ENCODE measurements around the gene ABCG1. TPM values are rescaled to one million over a fixed set of nuclear protein-coding genes. Genes with fewer than 3 reads are reported as not detected.

The ABCG1 gene
- total RNA-seq, 1 donor from 2014 or later: 138 TPM

GRCh38 chr21:42254651-42255601 lies 36.0 kb downstream of the ABCG1 start:
- Histone ChIP-seq H3K27me3 (ENCODE audit: control insufficient read depth, insufficient read depth, low read length) (no peaks in the 10 kb centered on the region), H3K36me3 (ENCODE audit: control insufficient read depth, insufficient read depth, low read length) (no peaks in the 10 kb centered on the region), H3K4me3 (ENCODE audit: low read depth, low read length) (no peak overlapping the region)
- DNase-seq (ENCODE audit: low read depth): no peak
- no peak for TF ChIP-seq CTCF (IDR thresholded peaks at IDR 0.05; ENCODE audit: insufficient read depth, low read length, severe bottlenecking)
- FAIRE-seq: peak; percentile 86

- DNase-seq (ENCODE audit: low read depth) (no peak), FAIRE-seq (no peak)
- H3K27me3 ChIP-seq (ENCODE audit: control insufficient read depth, insufficient read depth, low read length): no peaks in the 10 kb centered on the region
- H3K4me3 ChIP-seq (ENCODE audit: low read depth, low read length): no peak overlapping the region
- TF ChIP-seq CTCF (IDR thresholded peaks at IDR 0.05; ENCODE audit: insufficient read depth, low read length, severe bottlenecking): no peak
- no peaks in the 10 kb centered on the region for H3K36me3 ChIP-seq (ENCODE audit: control insufficient read depth, insufficient read depth, low read length)
Measured at GRCh38 chr21:42255825-42256224, 36.9 kb downstream of the ABCG1 start.

GRCh38 chr21:42256316-42256715 lies 37.4 kb downstream of the ABCG1 start:
- Histone ChIP-seq H3K4me3 (ENCODE audit: low read depth, low read length) (no peak overlapping the region), H3K36me3 (ENCODE audit: control insufficient read depth, insufficient read depth, low read length) (no peaks in the 10 kb centered on the region), H3K27me3 (ENCODE audit: control insufficient read depth, insufficient read depth, low read length) (no peaks in the 10 kb centered on the region)
- TF ChIP-seq CTCF (IDR thresholded peaks at IDR 0.05; ENCODE audit: insufficient read depth, low read length, severe bottlenecking): no peak
- DNase-seq (ENCODE audit: low read depth) (no peak), FAIRE-seq (no peak)

GRCh38 chr21:42257091-42257765 lies 38.3 kb downstream of the ABCG1 start:
- H3K36me3 ChIP-seq (ENCODE audit: control insufficient read depth, insufficient read depth, low read length): no peaks in the 10 kb centered on the region
- H3K27me3 ChIP-seq (ENCODE audit: control insufficient read depth, insufficient read depth, low read length): no peaks in the 10 kb centered on the region
- DNase-seq (ENCODE audit: low read depth) (no peak), FAIRE-seq (no peak)
- TF ChIP-seq CTCF (IDR thresholded peaks at IDR 0.05; ENCODE audit: insufficient read depth, low read length, severe bottlenecking): no peak
- no peak overlapping the region for H3K4me3 ChIP-seq (ENCODE audit: low read depth, low read length)

GRCh38 chr21:42258150-42258884 lies 39.4 kb downstream of the ABCG1 start:
- no peaks in the 10 kb centered on the region for H3K27me3 ChIP-seq (ENCODE audit: control insufficient read depth, insufficient read depth, low read length)
- H3K36me3 ChIP-seq (ENCODE audit: control insufficient read depth, insufficient read depth, low read length): no peaks in the 10 kb centered on the region
- no peak overlapping the region for H3K4me3 ChIP-seq (ENCODE audit: low read depth, low read length)
- FAIRE-seq: no peak
- TF ChIP-seq CTCF (IDR thresholded peaks at IDR 0.05; ENCODE audit: insufficient read depth, low read length, severe bottlenecking): peak; percentile 87
- DNase-seq (ENCODE audit: low read depth): peak; percentile 36
